NCI-H2196 treated with DMSO at 0.1 percent for 48 hours (cell line): Measurements from ENCODE around the gene ITIH2.

Experiments used
- DNase-seq: peaks from one replicate; lab custom pipeline; 2025; ENCODE audit not compliant: unreplicated experiment; lab: John Stamatoyannopoulos, UW

Gene ITIH2

GRCh38 chr10:7792541-7792940, 89.4 kb downstream of the ITIH2 start:
- no peak for DNase-seq

- no peak for DNase-seq
Observed at GRCh38 chr10:7794251-7795026, 91.3 kb downstream of the ITIH2 start.

DNA sequence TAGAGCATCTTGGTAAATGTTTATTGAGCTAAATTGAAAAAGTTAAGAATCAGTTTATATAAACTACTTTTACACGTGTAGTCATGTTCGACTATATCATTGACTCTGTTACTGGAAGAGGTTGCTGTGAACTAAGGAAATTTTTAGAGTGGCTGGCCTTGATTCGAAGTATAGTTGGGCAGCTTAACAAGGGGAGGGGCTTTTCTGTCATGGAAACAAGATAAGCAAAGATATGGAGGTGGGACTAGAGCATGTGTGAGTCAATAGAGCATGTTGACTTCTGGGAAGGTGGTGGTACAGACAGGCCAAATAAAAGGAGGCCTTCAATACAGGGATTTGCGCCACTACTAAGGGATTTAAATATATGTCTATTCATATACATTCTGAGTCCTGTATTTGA, 92.5 kb downstream of the ITIH2 start:
- DNase-seq = no peak

- no peak for DNase-seq
Observed at GRCh38 chr10:7797582-7797981, 94.5 kb downstream of the ITIH2 start.
